ENCODE measurements around the gene RPS6KA5. TPM values are rescaled to one million over a fixed set of nuclear protein-coding genes. Genes with fewer than 3 reads are reported as not detected.
"Not testable (repeated sequence)": the region's sequence is repeated elsewhere in the genome, so short reads cannot be mapped to it uniquely, and the experiment has no call there.

Gene RPS6KA5
- total RNA-seq, 1 donor from 2014 or later = 14.6 TPM

DNA sequence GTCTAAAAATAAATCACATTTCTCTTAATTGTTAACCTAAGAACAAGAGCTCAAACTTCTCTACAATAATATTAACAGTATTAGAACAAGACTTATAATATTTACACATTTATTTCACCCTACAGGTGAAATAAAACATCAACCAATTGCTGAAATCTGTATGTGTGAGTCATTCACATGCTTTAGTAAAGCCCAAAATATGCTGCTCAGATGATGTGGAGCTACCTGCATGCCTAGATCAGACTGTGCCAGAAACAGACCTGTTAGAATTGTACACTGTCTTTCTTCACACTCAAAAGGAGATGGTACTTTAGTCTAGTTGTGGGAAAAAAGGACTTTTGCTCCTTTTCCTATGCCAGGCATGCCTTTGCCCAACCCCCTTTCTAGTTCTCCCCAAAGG lies 54.7 kb downstream of the RPS6KA5 start:
- ATAC-seq (ENCODE audit: poor library complexity) (no peak), DNase-seq (no peak)
- intact Hi-C loops (cut with DNase I) = no loop called here

DNA sequence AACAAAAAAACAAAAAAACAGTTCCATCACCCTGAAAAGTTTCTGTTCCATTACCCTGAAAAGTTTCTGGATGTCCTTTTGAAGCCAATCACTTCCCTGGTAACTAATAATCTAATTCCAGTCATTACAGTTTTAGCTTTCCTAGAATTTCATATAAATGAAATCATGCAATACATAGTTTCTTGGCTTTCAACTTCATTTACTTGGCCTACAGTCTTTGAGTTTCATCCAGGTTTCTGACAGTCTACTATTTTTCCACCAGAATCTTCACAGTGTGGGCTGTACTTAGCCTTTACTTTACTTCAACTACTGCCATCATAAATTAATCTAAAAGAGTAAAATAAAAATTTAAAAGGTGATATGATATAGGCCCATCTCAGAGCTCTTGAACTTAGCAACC lies 55.5 kb downstream of the RPS6KA5 start:
- no peak for ATAC-seq (ENCODE audit: poor library complexity)
- intact Hi-C loops (cut with DNase I) = no loop called here
- no peak for DNase-seq

DNA sequence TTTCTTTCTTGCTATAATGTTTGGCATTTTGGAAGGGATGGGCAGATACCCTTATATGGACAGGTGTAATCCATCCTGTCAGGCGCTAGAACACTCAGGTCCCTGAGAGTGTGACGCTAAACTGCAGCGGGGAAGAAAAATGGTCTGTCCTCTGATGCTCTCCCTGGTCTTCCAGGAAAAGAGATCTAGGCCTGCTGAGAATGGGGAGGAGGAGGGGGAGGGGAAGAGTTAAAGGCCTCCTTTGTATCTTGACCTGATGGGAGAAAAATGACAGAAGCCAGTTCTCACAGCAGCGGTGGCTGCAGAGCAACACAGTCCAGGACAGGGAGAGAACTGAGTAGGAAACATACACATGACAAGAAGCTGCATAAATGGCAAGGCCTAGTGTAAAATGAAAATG lies 61.1 kb downstream of the RPS6KA5 start:
- ATAC-seq (ENCODE audit: poor library complexity) (no peak), DNase-seq (no peak)
- intact Hi-C loops (cut with DNase I) = no loop called here

DNA sequence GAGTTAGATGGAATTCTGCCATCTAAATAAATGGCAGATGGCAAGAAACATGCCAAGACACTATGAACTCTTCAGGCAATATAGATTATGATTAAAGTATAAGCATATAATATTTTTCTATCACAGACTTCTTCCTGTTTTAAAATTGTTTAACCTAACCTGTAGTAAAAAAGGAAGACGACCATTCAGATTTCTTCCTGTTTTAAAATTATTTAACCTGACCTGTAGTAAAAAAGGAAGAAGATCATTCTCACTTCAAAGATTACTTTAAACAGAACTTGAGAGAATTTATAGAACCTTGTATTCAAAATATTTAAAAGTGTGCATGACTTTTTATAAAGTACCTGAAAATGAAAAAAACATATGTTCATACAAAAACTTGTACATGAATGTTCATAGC lies 63.5 kb downstream of the RPS6KA5 start:
- no peak for DNase-seq
- ATAC-seq (ENCODE audit: poor library complexity) = no peak
- intact Hi-C loops (cut with DNase I) = no loop called here

DNA sequence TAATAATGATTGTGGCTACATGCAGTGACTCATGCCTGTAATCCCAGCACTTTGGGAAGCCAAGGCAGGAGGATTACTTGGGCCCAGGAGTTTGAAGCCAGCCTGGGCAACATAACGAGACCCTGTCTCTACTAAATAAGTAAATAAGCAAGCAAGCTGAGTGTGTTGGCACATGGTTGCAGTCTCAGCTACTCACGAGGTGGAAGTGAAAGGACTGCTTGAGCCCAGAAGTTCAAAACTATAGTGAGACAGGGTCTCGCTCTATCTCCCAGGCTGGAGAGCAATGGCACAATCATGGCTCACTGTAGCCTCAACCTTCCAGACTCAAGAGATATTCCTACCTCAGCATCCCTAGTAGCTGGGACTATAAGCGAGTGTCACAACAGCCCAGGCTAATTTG lies 64.7 kb downstream of the RPS6KA5 start:
- ATAC-seq (ENCODE audit: poor library complexity) (no peak), DNase-seq (no peak)
- intact Hi-C loops (cut with DNase I) = no loop called here

DNA sequence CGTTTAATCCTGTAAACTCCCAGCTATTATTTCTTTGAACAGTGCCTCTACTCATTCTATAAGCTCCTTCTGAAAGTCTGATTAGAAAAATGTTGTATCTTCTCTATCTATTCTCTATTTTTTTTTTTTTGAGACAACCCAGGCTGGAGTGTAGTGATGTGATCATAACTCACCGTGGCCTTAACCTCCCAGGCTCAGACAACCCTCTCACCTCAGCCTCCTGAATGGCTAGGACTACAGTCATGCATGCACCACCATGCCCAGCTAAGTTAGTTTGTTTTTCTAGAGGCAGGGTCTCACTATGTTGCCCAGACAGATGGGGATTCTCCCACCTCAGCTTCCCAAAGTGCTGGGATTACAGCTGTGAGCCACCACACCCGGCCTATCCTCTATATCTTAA lies 66.6 kb downstream of the RPS6KA5 start:
- ATAC-seq (ENCODE audit: poor library complexity) (no peak), DNase-seq (no peak)
- intact Hi-C loops (cut with DNase I) = no loop called here

DNA sequence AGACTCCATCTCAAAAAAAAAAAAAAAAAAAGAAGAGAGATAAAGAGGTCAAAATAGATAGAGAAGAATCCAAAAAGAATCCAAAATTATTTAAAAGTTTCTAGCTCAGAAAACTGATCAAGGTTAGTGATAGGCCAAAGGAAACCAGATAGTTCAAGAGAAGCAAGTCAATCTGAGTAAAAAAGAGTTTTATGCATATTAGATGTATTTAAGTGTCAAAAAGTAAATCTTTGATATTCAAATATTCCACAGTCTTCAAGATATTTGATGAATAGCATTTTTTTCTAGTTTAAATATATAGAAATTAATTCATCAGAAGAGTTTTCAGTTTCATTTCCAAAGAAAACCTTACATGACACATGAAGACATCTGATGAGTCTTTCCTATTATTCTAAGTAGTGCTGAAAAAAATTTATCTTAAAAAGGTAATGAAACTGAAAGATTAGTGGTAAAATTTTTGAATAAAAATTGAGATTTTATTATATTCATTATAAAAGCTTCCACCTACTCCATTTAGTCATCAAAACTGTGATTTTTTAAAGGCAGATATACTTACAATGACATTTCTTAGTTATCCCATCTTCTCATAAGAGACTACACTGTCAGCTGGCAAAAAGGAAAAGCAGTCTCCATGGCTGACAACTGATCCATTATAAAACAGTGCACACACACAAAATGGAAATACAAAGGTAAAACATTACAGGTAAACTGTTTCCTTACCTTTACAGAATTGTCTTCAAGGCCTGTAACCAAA lies 68.6 kb downstream of the RPS6KA5 start:
- no peak for DNase-seq
- ATAC-seq (ENCODE audit: poor library complexity) = no peak
- intact Hi-C loops (cut with DNase I) = no loop called here

DNA sequence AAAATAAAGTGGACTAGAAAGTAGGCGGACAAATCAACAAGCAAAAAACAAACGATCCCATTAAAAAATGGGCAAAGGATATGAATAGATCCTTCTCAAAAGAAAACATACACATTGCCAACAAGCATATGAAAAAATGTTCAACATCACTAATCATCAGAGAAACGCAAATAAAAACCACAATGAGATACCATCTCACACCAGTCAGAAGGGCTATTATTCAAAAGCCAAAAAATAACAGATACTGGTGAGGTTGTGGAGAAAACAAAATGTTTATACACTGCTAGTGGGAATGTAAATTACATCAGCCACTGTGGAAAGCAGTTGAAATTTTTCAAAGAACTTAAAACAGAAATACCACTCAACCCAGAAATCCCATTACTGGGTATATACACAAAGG lies 70.3 kb downstream of the RPS6KA5 start:
- DNase-seq (no peak), ATAC-seq (ENCODE audit: poor library complexity) (no peak)
- intact Hi-C loops (cut with DNase I) = no loop called here

DNA sequence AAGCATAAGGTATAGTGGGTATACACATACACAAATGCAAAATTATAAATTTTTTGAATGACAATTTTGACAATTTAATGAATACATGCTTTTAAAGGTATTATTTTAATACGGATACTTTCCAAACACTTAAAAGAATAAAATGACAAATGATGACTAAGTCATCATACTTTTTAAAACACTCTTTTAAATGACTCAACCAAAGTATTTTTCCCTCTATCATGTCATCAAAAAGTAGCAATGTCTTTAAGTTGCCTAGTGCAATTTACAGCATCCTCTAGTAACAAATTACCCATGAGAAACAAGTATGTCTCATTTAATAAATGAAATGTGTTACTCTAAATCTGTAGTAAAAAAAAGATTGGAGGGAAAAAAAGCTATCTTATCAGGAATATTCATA lies 73.3 kb downstream of the RPS6KA5 start:
- intact Hi-C loops (cut with DNase I) = no loop called here
- ATAC-seq (ENCODE audit: poor library complexity) = no peak

DNA sequence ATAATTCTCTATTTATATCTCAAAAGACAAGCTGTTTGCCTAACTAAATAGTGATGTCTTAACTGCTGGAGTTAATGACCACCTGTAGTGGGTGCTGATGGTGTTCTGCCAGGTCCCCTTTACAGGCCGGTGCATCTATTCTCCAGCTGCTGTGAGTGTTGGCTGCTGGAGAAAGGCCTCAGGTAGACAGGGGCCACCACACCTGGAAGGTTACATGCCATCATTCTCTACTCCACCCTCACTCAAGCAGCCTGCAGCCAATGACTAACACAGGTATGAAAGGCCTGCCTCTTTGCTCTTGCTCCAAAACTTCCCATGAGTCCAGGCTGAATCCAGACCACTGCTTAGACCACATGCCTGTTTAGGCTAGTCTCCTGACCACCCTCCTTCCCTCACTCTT lies 73.9 kb downstream of the RPS6KA5 start:
- no peak for ATAC-seq (ENCODE audit: poor library complexity)
- intact Hi-C loops (cut with DNase I) = no loop called here
- DNase-seq = no peak

More for the DNA sequence above, 73.3 kb downstream of the RPS6KA5 start:
- DNase-seq = no peak

DNA sequence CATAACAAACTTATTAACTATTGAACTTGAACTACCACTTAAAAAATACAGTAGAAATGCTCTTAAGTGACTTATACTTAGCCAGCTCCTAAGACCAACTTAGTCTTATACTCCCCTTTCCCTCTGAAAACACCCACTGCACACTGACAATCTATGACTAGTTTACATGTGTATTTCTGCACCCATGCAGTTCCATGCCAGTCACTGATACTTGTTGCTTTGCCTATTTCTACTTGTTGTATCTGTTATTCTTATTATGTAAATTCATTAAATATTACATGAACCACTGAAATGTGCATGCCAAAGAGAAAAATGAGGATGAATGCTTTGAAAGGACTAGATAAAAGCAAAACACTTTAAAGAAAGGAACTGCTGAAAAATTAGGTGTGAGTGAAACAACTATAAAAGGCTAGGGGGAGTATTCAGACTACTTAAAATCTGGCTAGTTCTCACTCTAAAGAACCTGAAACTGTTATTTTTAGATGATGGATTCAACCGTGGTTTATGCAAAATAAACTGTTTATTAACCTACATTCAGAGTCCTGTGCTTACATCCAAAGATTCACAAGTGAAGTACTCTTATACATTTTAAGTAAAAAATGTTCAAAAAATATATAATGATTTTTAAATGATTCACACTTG lies 74.7 kb downstream of the RPS6KA5 start:
- DNase-seq = no peak

DNA sequence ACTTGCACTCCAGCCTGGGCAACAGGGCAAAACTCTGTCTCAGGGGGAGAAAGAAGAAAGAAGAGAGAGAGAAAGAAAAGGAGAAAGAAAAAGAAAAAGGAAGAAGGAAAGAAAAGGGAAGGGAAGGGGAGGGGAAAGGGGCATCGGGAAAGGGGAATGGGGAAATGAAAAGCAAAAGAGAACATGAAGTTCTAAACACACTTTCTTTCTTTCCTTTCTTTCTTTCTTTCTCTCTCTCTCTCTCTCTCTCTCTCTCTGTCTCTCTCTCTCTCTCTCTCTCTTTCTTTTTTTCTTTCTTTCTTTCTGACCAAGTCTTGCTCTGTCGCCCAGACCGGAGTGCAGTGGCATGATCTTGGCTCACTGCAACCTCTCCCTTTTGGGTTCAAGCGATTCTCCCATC lies 76.9 kb downstream of the RPS6KA5 start:
- no peak for ATAC-seq (ENCODE audit: poor library complexity)
- DNase-seq = no peak
- intact Hi-C loops (cut with DNase I) = no loop called here

More for the DNA sequence above, 74.7 kb downstream of the RPS6KA5 start:
- ATAC-seq (ENCODE audit: poor library complexity) = no peak
- intact Hi-C loops (cut with DNase I) = no loop called here

DNA sequence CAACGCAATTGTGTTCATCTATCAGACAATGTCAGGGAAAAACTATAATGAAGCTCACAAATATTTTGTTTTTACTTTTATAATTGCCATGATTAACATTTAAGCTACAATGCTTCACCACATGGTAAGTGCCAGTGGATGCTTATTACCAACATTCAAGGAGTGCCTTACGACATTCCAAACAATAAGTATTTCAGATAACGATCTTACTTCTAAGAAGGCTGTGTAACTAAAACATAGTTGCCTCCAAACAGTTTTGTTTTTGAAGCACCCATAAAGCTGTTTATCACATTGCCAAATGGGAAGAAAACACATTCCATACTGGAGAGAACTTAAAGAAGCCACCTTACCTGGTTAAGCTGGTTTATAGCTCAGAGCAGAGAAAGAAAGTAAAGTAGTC lies 78.8 kb downstream of the RPS6KA5 start:
- no peak for ATAC-seq (ENCODE audit: poor library complexity)
- DNase-seq = no peak
- intact Hi-C loops (cut with DNase I) = no loop called here

DNA sequence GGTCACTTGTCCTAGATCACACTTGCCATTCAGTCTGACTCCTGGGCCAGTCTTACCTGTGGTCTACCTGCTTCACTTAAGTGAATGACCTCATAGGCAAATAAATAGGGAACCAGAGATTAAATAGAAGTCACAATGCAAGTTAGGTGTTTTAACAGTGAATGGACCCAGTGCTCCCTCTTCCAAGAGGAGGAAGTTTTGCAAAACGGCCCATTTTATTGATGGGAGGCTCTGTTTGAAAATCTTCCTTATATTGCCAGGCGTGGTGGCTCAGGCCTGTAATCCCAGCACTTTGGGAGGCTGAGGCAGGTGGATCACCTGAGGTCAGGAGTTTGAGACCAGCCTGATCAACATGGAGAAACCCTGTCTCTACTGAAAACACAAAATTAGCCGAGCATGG lies 79.8 kb downstream of the RPS6KA5 start:
- DNase-seq; ATAC-seq (ENCODE audit: poor library complexity); intact Hi-C loops (cut with DNase I): not testable (repeated sequence)

DNA sequence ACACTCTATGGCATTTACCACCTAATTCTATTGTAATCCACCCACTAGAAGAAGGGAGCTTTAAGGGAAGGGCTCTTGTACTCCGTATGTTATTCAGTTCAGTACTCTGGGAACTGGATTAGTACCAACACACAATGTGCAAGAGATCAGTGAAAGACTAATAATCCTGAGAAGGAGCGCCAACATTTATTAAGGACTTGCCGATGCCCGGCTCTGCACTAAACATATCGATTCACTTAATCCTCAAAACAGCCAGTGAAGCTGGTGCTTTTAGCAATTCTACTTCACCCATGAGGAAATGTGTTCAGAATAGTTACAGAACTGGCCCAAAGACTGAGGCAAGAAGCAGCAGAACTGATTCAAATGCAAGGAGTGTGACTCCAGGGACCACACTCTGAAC lies 80.9 kb downstream of the RPS6KA5 start:
- intact Hi-C loops (cut with DNase I) = no loop called here
- ATAC-seq (ENCODE audit: poor library complexity) = no peak

DNA sequence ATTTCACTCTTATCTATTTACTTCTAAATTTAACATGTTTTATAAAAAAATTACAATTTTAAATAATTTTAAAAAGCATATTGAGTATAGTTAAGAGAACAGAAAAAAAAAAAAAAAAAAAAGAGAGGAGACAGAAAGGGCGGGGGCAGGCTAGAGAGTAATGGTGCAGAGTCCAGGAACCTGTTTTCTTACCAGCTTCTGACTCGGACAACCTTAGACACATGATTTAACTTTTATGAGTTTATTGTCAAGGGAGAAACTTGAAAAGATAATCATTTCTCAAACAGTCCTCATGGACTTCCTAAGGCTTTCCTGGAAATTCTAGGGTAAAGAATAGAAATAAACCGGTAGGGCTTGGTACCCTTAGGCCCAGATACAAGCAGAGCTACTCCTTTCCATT lies 84.3 kb downstream of the RPS6KA5 start:
- intact Hi-C loops (cut with DNase I) = no loop called here
- ATAC-seq (ENCODE audit: poor library complexity) (no peak), DNase-seq (no peak)

More for the DNA sequence above, 80.9 kb downstream of the RPS6KA5 start:
- no peak for DNase-seq

DNA sequence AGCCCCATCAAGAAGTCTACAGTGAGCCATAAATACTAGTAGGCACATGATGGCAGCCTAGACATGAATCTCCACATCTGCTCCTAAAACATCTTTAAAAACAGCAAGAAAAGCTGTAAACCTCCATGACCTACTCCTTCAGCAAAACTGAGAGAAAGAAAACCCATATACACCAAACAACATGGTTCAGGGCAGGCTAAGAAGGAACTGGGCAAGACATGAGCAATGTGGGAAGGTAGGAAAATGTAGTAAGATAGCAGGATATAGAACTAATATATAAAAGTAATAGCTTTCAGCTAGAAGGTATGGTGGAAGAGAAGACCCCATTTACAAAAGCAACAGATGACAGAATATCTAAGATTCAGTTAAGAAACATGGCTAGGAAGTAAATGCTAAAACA lies 88.8 kb downstream of the RPS6KA5 start:
- DNase-seq = no peak
- ATAC-seq (ENCODE audit: poor library complexity) = no peak
- intact Hi-C loops (cut with DNase I) = no loop called here

DNA sequence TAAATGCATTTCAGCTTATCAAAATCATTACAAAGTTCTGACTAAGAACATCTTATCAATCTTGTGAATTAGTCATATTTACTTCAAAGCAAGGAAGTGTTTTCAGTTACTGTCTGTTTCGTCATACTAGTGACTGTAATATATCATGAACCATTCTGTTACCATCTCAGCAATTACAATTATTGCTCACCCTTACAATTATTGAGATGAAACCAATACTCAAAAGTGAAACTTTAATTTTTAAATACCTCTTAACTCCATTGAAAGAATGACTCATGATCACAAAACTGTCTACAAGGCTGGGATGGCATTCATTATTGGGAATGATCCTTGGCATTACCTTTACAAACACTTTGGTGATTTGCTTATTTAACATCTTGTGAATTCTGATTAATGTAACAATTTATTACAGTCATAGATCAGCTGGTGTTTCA lies 90.3 kb downstream of the RPS6KA5 start:
- DNase-seq (no peak), ATAC-seq (ENCODE audit: poor library complexity) (no peak)
- intact Hi-C loops (cut with DNase I) = no loop called here

DNA sequence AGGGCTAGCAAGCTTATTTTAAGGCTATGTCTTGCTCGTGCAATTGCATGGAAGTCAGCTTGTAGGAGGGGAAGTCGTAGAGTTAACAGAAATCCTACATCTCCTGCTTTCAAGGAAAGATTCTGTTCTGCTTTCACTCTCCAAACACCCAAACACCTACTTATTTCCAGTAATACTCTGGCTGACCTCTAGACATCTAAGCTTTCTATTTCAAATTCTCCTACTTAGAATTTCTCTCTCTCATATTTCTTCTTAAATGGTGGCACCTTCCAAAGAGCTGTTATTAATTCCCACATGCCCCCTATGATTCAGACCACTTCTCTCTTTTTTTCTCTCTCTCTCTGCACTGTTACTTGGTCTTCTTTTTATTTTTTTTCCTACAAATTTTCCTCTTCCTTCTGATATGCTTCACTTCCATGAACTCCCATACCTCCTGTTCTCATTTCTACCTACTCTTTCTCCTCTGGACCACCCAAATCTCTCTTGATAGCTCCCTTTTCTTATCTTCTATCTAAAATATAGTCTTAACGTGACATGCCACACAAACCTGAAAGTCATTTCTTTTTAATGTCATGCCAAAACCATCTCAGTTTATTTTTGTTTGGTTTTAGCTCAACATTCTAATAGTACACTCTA lies 90.8 kb downstream of the RPS6KA5 start:
- ATAC-seq (ENCODE audit: poor library complexity) = no peak

DNA sequence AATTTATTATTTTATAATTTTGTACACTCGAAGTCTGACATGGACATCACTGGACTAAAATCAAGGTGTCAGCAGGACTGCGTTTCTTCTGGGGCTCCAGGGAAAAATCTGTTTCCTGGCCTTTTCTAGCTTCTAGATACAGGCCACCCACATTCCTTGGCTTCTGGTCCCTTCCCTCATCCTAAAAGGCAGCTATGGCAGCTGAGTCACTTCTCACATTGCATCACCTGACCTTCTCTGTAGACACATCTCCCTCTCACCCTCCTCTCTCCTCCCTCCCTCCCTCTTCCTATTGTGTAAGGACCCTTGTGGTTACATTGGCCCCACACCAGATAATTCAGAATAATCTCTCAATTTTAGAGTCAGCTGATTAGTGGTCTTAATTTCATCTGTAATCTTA lies 92.4 kb downstream of the RPS6KA5 start:
- intact Hi-C loops (cut with DNase I) = no loop called here
- no peak for DNase-seq
- no peak for ATAC-seq (ENCODE audit: poor library complexity)

More for the DNA sequence above, 90.8 kb downstream of the RPS6KA5 start:
- intact Hi-C loops (cut with DNase I) = no loop called here
- no peak for DNase-seq

All from Right ventricle myocardium superior (tissue), 1 donor.